A549 (cell line): Measurements from ENCODE around the gene NCOA1. TPM values are rescaled to one million over a fixed set of nuclear protein-coding genes. Genes with fewer than 3 reads are reported as not detected.
"Not testable (repeated sequence)": the region's sequence is repeated elsewhere in the genome, so short reads cannot be mapped to it uniquely, and the experiment has no call there.

Source experiments
- ATAC-seq, 2 experiments: fragments of 200-7000 bp in 1 of 2; fragments of >200 bp in 1 of 2; cut with Nextera tagmentation in 1 of 2; cut with Tn5 transposase in 1 of 2; 3 replicates each; pipeline versions ENCODE4 v1.8.0 to v1.9.1; 2018 to 2020; ENCODE audit warnings: mild to moderate bottlenecking in 1 of 2, moderate library complexity in 1 of 2
- CTCF ChIA-PET: fragments of 300-600 bp; sonication (Branson Sonifier 250); formaldehyde crosslinking; extraction: SDS; loops from one replicate; lab custom pipeline; 2021; ENCODE audit warnings: antibody characterized with exemption, inconsistent platforms; lab: Yijun Ruan, JAX
- POLR2A ChIA-PET: fragments of 350-600 bp; formaldehyde crosslinking; extraction: SDS; loops from one replicate; lab custom pipeline; 2021; ENCODE audit warnings: antibody characterized with exemption, inconsistent platforms; lab: Yijun Ruan, JAX
- DNase-seq, 2 experiments: peaks; one replicate each; pipeline versions ENCODE4 v3.0.0 to v3.0.0-alpha.2; 2011 to 2016; ENCODE audit warnings: low read depth in 1 of 2, low spot score in 1 of 2
- FAIRE-seq: peaks from 2 replicates; lab custom pipeline; 2011; peaks lifted over from hg19 to GRCh38; lab: Jason Lieb, UNC
- H3K27ac ChIP-seq, 2 experiments: fragments of >200 bp; sonication (Bioruptor Twin); formaldehyde crosslinking; 3 replicates each; pipeline ENCODE4 v1.5.1; 2016 to 2017
- H3K4me1 ChIP-seq: fragments of >200 bp; sonication (Bioruptor Twin); formaldehyde crosslinking; 3 replicates; pipeline ENCODE4 v1.6.1; 2016
- H3K4me2 ChIP-seq: fragments of >200 bp; sonication (Bioruptor Twin); formaldehyde crosslinking; 3 replicates; pipeline ENCODE4 v1.6.1; 2016
- H3K4me3 ChIP-seq: fragments of >200 bp; sonication (Bioruptor Twin); formaldehyde crosslinking; 3 replicates; pipeline ENCODE4 v1.5.1; 2016
- H3K9me3 ChIP-seq: fragments of >200 bp; sonication (Bioruptor Twin); formaldehyde crosslinking; 3 replicates; pipeline ENCODE4 v1.6.1; 2016
- CTCF ChIP-seq: fragments of >200 bp; sonication (Bioruptor Twin); formaldehyde crosslinking; IDR thresholded peaks from 3 replicates; pipeline ENCODE4 v1.5.1; 2016
- EHMT2 ChIP-seq: fragments of 200-600 bp; sonication (generic); IDR thresholded peaks from 2 replicates; pipeline ENCODE4 v1.6.1; 2016; ENCODE audit warnings: antibody characterized with exemption, low read depth, mild to moderate bottlenecking, moderate library complexity
- FOXS1 ChIP-seq: fragments of 250-450 bp; sonication (Bioruptor Pico); IDR thresholded peaks from 2 replicates; pipeline ENCODE4 v1.5.0; 2020; ENCODE audit warnings: mild to moderate bottlenecking, moderate library complexity
- HOXB5 ChIP-seq: fragments of 250-450 bp; sonication (Bioruptor Pico); IDR thresholded peaks from 2 replicates; pipeline ENCODE4 v1.5.0; 2020; ENCODE audit warnings: mild to moderate bottlenecking, moderate library complexity
- KDM1A ChIP-seq: fragments of 200-600 bp; sonication (generic); IDR thresholded peaks from 2 replicates; pipeline ENCODE4 v1.6.1; 2016; ENCODE audit warnings: low read depth, mild to moderate bottlenecking
- NPAS2 ChIP-seq: fragments of 250-450 bp; sonication (Bioruptor Pico); IDR thresholded peaks from 2 replicates; pipeline ENCODE4 v1.8.0; 2022; ENCODE audit warnings: mild to moderate bottlenecking, moderate library complexity, borderline replicate concordance
- RAD21 ChIP-seq, 2 experiments: fragments of >200 bp in 1 of 2; sonication (Bioruptor Twin) in 1 of 2; formaldehyde crosslinking in 1 of 2; IDR thresholded peaks in 1 of 2; conservative IDR thresholded peaks in 1 of 2; 2 replicates in 1 of 2; 3 replicates in 1 of 2; pipeline ENCODE4 v1.6.1; 2012 to 2018; ENCODE audit warnings: inconsistent platforms in 1 of 2
- REST ChIP-seq: fragments of 200-600 bp; sonication (generic); IDR thresholded peaks from 2 replicates; pipeline ENCODE4 v1.6.1; 2016; ENCODE audit warnings: antibody characterized with exemption, mild to moderate bottlenecking, moderate library complexity
- SREBF2 ChIP-seq: fragments of 450-650 bp; IDR thresholded peaks from 2 replicates; pipeline ENCODE4 v1.6.1; 2014; ENCODE audit warnings: mild to moderate bottlenecking, moderate library complexity
- TP53 ChIP-seq: fragments of 250-450 bp; sonication (Bioruptor Pico); IDR thresholded peaks from 2 replicates; pipeline ENCODE4 v1.5.0; 2021; ENCODE audit warnings: mild to moderate bottlenecking, moderate library complexity
- USF2 ChIP-seq: fragments of 450-650 bp; IDR thresholded peaks from 2 replicates; pipeline ENCODE4 v1.6.1; 2014; ENCODE audit warnings: antibody characterized with exemption
- ZC3H11A ChIP-seq: fragments of 450-650 bp; IDR thresholded peaks from 2 replicates; pipeline ENCODE4 v1.6.1; 2014; ENCODE audit warnings: antibody characterized with exemption, mild to moderate bottlenecking
- WGBS: methylation state at CpG from one replicate; pipeline ENCODE4 v1.1.6; 2017; ENCODE audit errors: missing lambda C conversion rate; 5-methylcytosine and 5-hydroxymethylcytosine counted together
- polyA plus RNA-seq, 4 experiments: library from polyadenylated mRNA; depleted of rRNA in 3 of 4; stranded (reverse); fragments of >200 nt; fragmentation: RNase III in 1 of 4; extraction: RNeasy Plus Mini Kit Qiagen cat#74134 plus additional on column Dnase treatment in 1 of 4; gene quantifications; 2 replicates in 3 of 4; 3 replicates in 1 of 4; pipeline ENCODE4 v1.2.3, GENCODE V29; 2011 to 2017

The NCOA1 gene
- polyA plus RNA-seq, 2 of the 4 experiments (the other 2 are of a cell fraction), result 7.6 to 29.9 TPM

GRCh38 chr2:24530796-24531195 lies 39.7 kb downstream of the NCOA1 start (continued):
- TF ChIP-seq REST (no peak), EHMT2 (no peak)

GRCh38 chr2:24531610-24532009 lies 40.6 kb downstream of the NCOA1 start:
- H3K27ac ChIP-seq, ATAC-seq, H3K4me1 ChIP-seq, POLR2A ChIA-PET, H3K4me2 ChIP-seq, DNase-seq, FAIRE-seq, H3K4me3 ChIP-seq, CTCF ChIA-PET: not testable (repeated sequence)
- WGBS, result 57% methylated on average over 6 of the region's 6 CpGs
- peaks cover 37% of the 10 kb centered on the region for H3K9me3 ChIP-seq

DNA sequence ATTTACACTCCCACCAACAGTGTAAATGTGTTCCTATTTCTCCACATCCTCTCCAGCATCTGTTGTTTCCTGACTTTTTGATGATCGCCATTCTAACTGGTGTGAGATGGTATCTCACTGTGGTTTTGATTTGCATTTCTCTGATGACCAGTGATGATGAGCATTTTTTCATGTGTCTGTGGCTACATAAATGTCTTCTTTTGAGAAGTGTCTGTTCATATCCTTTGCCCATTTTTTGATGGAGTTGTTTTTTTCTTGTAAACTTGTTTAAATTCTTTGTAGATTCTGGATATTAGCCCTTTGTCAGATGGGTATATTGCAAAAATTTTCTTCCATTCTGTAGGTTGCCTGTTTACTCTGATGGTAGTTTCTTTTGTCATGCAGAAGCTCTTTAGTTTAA lies 41.0 kb downstream of the NCOA1 start:
- FAIRE-seq, POLR2A ChIA-PET, H3K4me1 ChIP-seq, CTCF ChIA-PET, ATAC-seq, DNase-seq, H3K4me3 ChIP-seq, H3K27ac ChIP-seq, H3K4me2 ChIP-seq: not testable (repeated sequence)
- WGBS, result 94% methylated on average over 1 of the region's 1 CpG
- peaks cover 37% of the 10 kb centered on the region for H3K9me3 ChIP-seq

DNA sequence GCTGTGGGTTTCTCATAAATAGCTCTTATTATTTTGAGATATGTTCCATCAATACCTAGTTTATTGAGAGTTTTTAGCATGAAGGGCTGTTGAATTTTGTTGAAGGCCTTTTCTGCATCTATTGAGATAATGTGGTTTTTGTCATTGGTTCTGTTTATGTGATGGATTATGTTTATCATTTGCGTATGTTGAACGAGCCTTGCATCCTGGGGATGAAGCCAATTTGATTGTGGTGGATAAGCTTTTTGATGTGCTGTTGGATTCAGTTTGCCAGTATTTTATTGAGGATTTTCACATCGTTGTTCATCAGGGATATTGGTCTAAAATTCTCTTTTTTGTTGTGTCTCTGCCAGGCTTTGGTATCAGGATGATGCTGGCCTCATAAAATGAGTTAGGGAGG lies 42.5 kb downstream of the NCOA1 start:
- H3K4me1 ChIP-seq, FAIRE-seq, POLR2A ChIA-PET, DNase-seq, H3K27ac ChIP-seq, H3K4me2 ChIP-seq, ATAC-seq, H3K4me3 ChIP-seq: not testable (repeated sequence)
- WGBS, result 78% methylated on average over 3 of the region's 3 CpGs
- CTCF ChIA-PET, result interaction anchor here (0.9 kb wide), 1 partner anchor 124 kb away, joined by 3 read pairs; no protein-coding TSS in a partner anchor
- peaks cover 33% of the 10 kb centered on the region for H3K9me3 ChIP-seq

- TF ChIP-seq NPAS2 (CRISPR knock-in tag) (no peak), TP53 (no peak), CTCF (no peak), RAD21 (conservative IDR thresholded peaks at IDR 0.05 in 1 of 2, IDR thresholded peaks at IDR 0.05 in 1 of 2) (no peak), FOXS1 (CRISPR knock-in tag) (no peak), USF2 (no peak), HOXB5 (no peak), KDM1A (no peak), SREBF2 (no peak), ZC3H11A (no peak)
- H3K9me3 ChIP-seq, result peaks cover 8% of the 10 kb centered on the region; the same call in 2 of the 3 replicates
- H3K4me1 ChIP-seq, result no peaks in the 10 kb centered on the region
- H3K27ac ChIP-seq, result no peak overlapping the region
- 89% methylated on average over 4 of the region's 4 CpGs for WGBS
- DNase-seq (no peak), ATAC-seq (no peak), FAIRE-seq (no peak)
- ChIA-PET POLR2A (no interaction called here), CTCF (interaction anchor here (0.9 to 1.0 kb wide), 2 partner anchors 11 to 114 kb away, joined by 3 to 4 read pairs; no protein-coding TSS in a partner anchor)
- H3K4me2 ChIP-seq, result no peak overlapping the region
- no peak overlapping the region for H3K4me3 ChIP-seq
These were observed 47.7 kb downstream of the NCOA1 start for GRCh38 chr2:24538720-24539119.
